Sigmoid colon (tissue), 7 donors: Measurements from ENCODE around the gene ZNF496. TPM values are rescaled to one million over a fixed set of nuclear protein-coding genes. Genes with fewer than 3 reads are reported as not detected.
"Not testable (repeated sequence)": the region's sequence is repeated elsewhere in the genome, so short reads cannot be mapped to it uniquely, and the experiment has no call there.

ENCODE experiments used
- DNase-seq: peaks from one replicate; pipeline ENCODE4 v3.0.0-alpha.2; 2019
- H3K27ac ChIP-seq, 4 donors: fragments of 200-600 bp; sonication (generic); one replicate each; pipeline ENCODE4 v1.5.1; 2016 to 2019; ENCODE audit warnings: mild to moderate bottlenecking in 1 of 4
- H3K27me3 ChIP-seq, 3 donors: fragments of 200-600 bp; sonication (generic); one replicate each; pipeline ENCODE4 v1.5.1; 2019; ENCODE audit warnings: mild to moderate bottlenecking in 1 of 3
- H3K36me3 ChIP-seq, 4 donors: fragments of 200-600 bp; sonication (generic); one replicate each; pipeline ENCODE4 v1.5.1; 2016 to 2019
- H3K4me1 ChIP-seq, 4 donors: fragments of 200-600 bp; sonication (generic); one replicate each; pipeline ENCODE4 v1.5.1; 2017 to 2019
- H3K4me3 ChIP-seq, 4 donors: fragments of 200-600 bp; sonication (generic); one replicate each; pipeline ENCODE4 v1.5.1; 2017 to 2019; ENCODE audit warnings: mild to moderate bottlenecking in 2 of 4, moderate library complexity in 1 of 4
- H3K9me3 ChIP-seq, 4 donors: fragments of 200-600 bp in 3 of 4; sonication (generic) in 3 of 4; one replicate each; pipeline versions ENCODE4 v1.5.1 to v1.6.1; 2013 to 2019
- EP300 ChIP-seq, 4 donors: sonication (generic); formaldehyde crosslinking; IDR thresholded peaks; one replicate each; pipeline ENCODE4 v1.6.1; 2017; ENCODE audit warnings: antibody characterized with exemption in 4 of 4
- POLR2A ChIP-seq, 2 donors: fragments of 450-650 bp; IDR thresholded peaks; one replicate each; pipeline ENCODE4 v1.6.1; 2016; ENCODE audit warnings: antibody characterized with exemption in 2 of 2, mild to moderate bottlenecking in 2 of 2, moderate library complexity in 2 of 2
- POLR2AphosphoS5 ChIP-seq, 4 donors: sonication (generic); formaldehyde crosslinking; IDR thresholded peaks; one replicate each; pipeline ENCODE4 v1.6.1; 2017; ENCODE audit warnings: antibody characterized with exemption in 4 of 4
- WGBS, 2 donors: extraction: QIAGEN DNeasy Blood & Tissue Kit; methylation state at CpG; one replicate each; pipeline ENCODE4 v1.1.7; 2013; 5-methylcytosine and 5-hydroxymethylcytosine counted together
- intact Hi-C: fragments of 100-400 bp; cut with DNase I; formaldehyde crosslinking; loops from one replicate; pipeline ENCODE4 v1.15.1; 2023
- polyA plus RNA-seq, 3 donors: library from polyadenylated mRNA; stranded (reverse); fragments of 200-250 nt; gene quantifications; one replicate each; pipeline ENCODE4 v1.2.3, GENCODE V29; 2013
- total RNA-seq, 4 donors: library from RNA; depleted of rRNA; stranded (reverse); fragments of >200 nt; gene quantifications; one replicate each; pipeline ENCODE4 v1.1.0, GENCODE V29; 2016
- TF ChIP-seq, protein P1 (sequence below), 4 experiments: fragments of 450-650 bp in 3 of 4; fragments of 200-600 bp in 1 of 4; IDR thresholded peaks; one replicate each; pipeline ENCODE4 v1.5.1; 2016 to 2019; ENCODE audit warnings: antibody characterized with exemption in 4 of 4, mild to moderate bottlenecking in 3 of 4, moderate library complexity in 2 of 4
- donor health status: healthy with polysubstance abuse.
- donor health status: Bipolar disorder and iron deficiency.
- donor health status: healthy.

The ZNF496 gene
- total and polyA plus RNA-seq, 7 donors: 3.2 to 70.7 (median 31.6) TPM

DNA sequence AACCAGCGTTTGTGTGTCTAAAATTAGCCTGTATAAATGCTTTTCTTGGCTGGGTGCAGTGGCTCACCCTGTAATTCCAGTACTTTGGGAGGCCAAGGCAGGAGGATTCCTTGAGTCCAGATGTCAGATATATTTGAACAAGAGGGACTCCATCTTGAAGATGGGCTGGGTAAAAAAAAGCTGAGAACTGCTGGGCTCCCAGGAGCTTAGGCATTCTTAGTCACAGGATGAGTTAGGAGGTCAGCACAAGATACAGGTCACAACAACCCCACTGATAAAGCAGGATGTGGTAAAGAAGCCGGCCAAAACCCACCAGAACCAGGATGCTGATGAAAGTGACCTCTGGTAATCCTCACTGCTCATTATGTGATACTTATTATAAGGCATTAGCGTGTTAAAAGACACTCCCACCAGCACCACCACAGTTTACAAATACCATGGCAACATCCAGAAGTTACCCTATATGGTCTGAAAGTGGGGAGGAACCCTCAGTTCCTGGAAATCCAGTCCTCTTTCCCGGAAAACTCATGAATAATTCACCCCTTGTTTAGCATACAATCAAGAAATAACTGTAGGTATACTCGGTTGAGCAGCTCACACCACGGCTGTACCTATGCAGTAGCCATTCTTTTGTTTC is 36.2 kb upstream of the ZNF496 start:
- 61 to 64% methylated on average over 6 of the region's 6 CpGs for WGBS, 2 donors
- intact Hi-C loops: no loop called here
- peaks cover 0 to 24% (median 16%) of the 10 kb centered on the region in 4 donors for H3K4me1 ChIP-seq
- H3K9me3 ChIP-seq: no peaks in the 10 kb centered on the region
- no peak for DNase-seq
- no peak overlapping the region for H3K27ac ChIP-seq
- no peak for TF ChIP-seq POLR2A (IDR thresholded peaks at IDR 0.05)
- TF ChIP-seq, protein P1, sequence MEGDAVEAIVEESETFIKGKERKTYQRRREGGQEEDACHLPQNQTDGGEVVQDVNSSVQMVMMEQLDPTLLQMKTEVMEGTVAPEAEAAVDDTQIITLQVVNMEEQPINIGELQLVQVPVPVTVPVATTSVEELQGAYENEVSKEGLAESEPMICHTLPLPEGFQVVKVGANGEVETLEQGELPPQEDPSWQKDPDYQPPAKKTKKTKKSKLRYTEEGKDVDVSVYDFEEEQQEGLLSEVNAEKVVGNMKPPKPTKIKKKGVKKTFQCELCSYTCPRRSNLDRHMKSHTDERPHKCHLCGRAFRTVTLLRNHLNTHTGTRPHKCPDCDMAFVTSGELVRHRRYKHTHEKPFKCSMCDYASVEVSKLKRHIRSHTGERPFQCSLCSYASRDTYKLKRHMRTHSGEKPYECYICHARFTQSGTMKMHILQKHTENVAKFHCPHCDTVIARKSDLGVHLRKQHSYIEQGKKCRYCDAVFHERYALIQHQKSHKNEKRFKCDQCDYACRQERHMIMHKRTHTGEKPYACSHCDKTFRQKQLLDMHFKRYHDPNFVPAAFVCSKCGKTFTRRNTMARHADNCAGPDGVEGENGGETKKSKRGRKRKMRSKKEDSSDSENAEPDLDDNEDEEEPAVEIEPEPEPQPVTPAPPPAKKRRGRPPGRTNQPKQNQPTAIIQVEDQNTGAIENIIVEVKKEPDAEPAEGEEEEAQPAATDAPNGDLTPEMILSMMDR (IDR thresholded peaks at IDR 0.05): no peak
- TF ChIP-seq POLR2AphosphoS5 (IDR thresholded peaks at IDR 0.05): no peak
- no peak for TF ChIP-seq EP300 (IDR thresholded peaks at IDR 0.05)
- H3K4me3 ChIP-seq: no peak overlapping the region
- peaks cover 0 to 12% (median 11%) of the 10 kb centered on the region in 3 donors for H3K27me3 ChIP-seq
- H3K36me3 ChIP-seq: no peaks in the 10 kb centered on the region

DNA sequence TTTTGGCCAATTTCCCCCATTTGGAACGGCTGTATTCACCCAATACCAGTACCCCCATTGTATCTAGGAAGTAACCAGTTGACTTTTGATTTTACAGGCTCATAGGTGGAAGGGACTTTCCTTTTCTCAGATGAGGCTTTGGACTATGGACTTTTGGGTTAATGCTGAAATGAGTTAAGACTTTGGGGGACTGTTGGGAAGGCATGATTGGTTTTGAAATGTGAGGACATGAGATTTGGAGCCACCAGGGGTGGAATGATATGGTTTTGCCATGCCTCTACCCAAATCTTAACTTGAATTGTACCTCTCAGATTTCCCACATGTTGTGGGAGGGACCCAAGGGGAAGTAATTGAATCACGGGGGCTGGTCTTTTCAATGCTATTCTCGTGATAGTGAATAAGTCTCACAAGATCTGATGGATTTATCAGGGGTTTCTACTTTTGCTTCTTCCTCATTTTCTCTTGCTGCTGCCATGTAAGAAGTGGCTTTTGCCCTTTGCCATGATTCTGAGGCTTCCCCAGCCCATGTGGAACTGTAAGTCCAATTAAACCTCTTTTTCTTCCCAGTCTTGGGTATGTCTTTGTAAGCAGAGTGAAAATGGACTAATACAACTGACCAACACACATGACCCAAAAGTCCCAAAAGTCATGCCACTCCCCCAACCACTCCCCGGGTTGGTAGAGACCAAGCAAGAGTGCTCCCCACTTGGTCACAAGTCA is 35.4 kb upstream of the ZNF496 start:
- Histone ChIP-seq H3K9me3 (no peaks in the 10 kb centered on the region), H3K4me1 (peaks cover 0 to 16% (median 13%) of the 10 kb centered on the region in 4 donors), H3K4me3 (no peak overlapping the region), H3K36me3 (no peaks in the 10 kb centered on the region), H3K27me3 (peaks cover 0 to 12% (median 11%) of the 10 kb centered on the region in 3 donors), H3K27ac (no peak overlapping the region)
- TF ChIP-seq EP300 (IDR thresholded peaks at IDR 0.05) (no peak), POLR2A (IDR thresholded peaks at IDR 0.05) (no peak), POLR2AphosphoS5 (IDR thresholded peaks at IDR 0.05) (no peak)
- TF ChIP-seq, protein P1 (IDR thresholded peaks at IDR 0.05): no peak
- intact Hi-C loops: no loop called here
- no peak for DNase-seq
- WGBS, 2 donors: 74 to 80% methylated on average over 4 of the region's 4 CpGs

DNA sequence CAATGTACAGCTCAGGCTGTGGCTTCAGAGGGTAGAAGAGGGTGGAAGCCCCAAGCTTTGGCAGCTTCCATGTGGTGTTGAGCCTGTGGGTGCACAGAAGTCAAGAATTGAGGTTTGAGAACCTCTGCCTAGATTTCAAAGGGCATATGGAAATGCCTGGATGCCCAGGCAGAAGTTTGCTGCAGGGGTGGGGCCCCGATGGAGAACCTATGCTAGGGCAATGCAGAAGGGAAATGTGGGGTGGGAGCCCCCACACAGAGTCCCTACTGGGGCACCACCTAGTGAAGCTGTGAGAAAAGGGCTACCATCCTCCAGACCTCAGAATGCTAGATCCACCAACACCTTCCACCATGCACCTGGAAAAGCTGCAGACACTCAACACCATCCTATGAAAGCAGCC is 34.7 kb upstream of the ZNF496 start:
- DNase-seq, H3K36me3 ChIP-seq, H3K4me3 ChIP-seq, H3K27ac ChIP-seq, H3K9me3 ChIP-seq, intact Hi-C loops: not testable (repeated sequence)
- Histone ChIP-seq H3K27me3 (peaks cover 0 to 12% (median 11%) of the 10 kb centered on the region in 3 donors), H3K4me1 (peaks cover 0 to 13% (median 10%) of the 10 kb centered on the region in 4 donors)
- WGBS, 2 donors: 93 to 98% methylated on average over 1 of the region's 1 CpG

DNA sequence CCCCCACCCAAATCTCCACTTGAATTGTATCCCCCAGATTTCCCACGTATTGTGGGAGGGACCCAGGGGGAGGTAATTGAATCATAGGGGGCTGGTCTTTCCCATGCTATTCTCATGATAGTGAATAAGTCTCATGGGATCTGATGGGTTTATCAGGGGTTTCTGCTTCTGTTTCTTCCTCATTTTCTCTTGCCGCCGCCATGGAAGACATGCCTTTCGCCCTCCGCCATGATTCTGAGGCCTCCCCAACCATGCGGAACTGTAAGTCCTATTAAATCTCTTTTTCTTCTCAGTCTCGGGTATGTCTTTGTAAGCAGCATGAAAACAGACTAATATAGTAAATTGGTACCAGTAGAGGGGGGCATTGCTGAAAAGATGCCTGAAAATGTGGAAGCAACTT is 33.4 kb upstream of the ZNF496 start:
- intact Hi-C loops: no loop called here
- no peaks in the 10 kb centered on the region for H3K9me3 ChIP-seq
- peaks cover 0 to 12% (median 11%) of the 10 kb centered on the region in 3 donors for H3K27me3 ChIP-seq
- no peak for DNase-seq
- no peak overlapping the region for H3K4me3 ChIP-seq
- 92 to 94% methylated on average over 7 of the region's 7 CpGs for WGBS, 2 donors
- no peak for TF ChIP-seq POLR2AphosphoS5 (IDR thresholded peaks at IDR 0.05)
- TF ChIP-seq EP300 (IDR thresholded peaks at IDR 0.05): no peak
- TF ChIP-seq POLR2A (IDR thresholded peaks at IDR 0.05): no peak
- TF ChIP-seq, protein P1 (IDR thresholded peaks at IDR 0.05): no peak
- H3K27ac ChIP-seq: no peak overlapping the region
- no peaks in the 10 kb centered on the region for H3K36me3 ChIP-seq
- peaks cover 0 to 17% (median 14%) of the 10 kb centered on the region in 4 donors for H3K4me1 ChIP-seq

DNA sequence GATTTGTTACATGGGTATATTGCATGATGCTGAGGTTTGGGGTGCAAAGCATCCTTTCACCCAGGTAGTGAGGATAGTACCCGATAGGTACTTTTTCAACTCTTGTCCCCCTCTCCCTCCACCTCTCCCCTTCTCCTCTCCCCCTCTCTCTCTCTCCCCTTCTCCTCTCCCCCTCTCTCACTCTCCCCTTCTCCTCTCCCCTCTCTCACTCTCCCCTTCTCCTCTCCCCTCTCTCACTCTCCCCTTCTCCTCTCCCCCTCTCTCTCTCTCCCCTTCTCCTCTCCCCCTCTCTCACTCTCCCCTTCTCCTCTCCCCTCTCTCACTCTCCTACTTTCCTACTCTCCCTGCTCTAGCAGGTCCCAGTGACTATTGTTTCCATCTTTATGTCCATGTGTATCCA is 31.3 kb upstream of the ZNF496 start:
- Histone ChIP-seq H3K4me1 (peaks cover 0 to 21% (median 15%) of the 10 kb centered on the region in 4 donors), H3K27me3 (peaks cover 0 to 12% (median 11%) of the 10 kb centered on the region in 3 donors)
- intact Hi-C loops, DNase-seq, H3K36me3 ChIP-seq, H3K4me3 ChIP-seq, H3K27ac ChIP-seq, H3K9me3 ChIP-seq: not testable (repeated sequence)
- 85 to 100% methylated on average over 1 of the region's 1 CpG for WGBS, 2 donors
